Activated CD4-positive, CD25-positive, alpha-beta regulatory T cell (primary cell): Measurements from ENCODE around the gene BCAS4.
"Not testable (repeated sequence)": the region's sequence is repeated elsewhere in the genome, so short reads cannot be mapped to it uniquely, and the experiment has no call there.

Experiments
- DNase-seq, 4 experiments: peaks; one replicate each; lab custom pipeline; 2025; lab: John Stamatoyannopoulos, UW

BCAS4 gene, protein sequence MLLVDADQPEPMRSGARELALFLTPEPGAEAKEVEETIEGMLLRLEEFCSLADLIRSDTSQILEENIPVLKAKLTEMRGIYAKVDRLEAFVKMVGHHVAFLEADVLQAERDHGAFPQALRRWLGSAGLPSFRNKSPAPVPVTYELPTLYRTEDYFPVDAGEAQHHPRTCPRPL

DNA sequence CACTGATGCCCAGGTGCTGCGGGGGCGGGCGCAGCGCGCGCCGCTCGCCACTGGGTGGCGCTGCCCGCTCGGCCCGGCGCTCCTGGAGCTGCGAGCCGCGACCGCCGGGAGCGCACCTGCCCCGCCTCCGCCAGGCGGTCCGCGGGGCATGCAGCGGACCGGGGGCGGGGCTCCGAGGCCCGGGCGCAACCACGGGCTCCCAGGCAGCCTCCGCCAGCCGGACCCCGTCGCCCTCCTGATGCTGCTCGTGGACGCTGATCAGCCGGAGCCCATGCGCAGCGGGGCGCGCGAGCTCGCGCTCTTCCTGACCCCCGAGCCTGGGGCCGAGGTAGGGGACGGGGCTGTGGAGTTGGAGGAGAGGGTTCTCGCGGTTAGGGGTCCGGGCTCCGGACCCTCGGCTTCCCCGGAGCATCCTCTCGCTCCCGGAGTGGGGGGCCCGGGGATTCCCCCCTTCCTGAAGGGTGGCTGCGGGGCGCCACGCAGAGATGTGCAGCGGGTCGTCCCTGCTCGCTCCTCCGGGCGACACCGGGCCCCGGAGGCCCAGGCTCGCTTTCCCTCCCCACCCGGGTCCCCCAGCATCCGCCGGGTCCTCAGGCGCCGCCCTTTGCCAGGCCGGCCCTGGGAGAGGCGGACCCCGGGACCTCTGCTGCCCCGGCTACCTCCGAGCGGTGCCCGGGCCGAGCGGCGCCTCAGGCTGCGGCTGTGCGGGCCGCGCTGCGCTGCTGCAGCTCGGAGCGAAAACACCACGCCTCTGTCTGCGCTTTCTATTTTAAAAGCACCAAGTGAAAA, at the start of gene BCAS4:
TSS of gene BCAS4 (plus strand) at position 216 of the 789 bp plus-strand sequence. CDS start at position 239, 23 bp downstream.
- DNase-seq: peak; percentile 59 to 77 (median 66)

DNA sequence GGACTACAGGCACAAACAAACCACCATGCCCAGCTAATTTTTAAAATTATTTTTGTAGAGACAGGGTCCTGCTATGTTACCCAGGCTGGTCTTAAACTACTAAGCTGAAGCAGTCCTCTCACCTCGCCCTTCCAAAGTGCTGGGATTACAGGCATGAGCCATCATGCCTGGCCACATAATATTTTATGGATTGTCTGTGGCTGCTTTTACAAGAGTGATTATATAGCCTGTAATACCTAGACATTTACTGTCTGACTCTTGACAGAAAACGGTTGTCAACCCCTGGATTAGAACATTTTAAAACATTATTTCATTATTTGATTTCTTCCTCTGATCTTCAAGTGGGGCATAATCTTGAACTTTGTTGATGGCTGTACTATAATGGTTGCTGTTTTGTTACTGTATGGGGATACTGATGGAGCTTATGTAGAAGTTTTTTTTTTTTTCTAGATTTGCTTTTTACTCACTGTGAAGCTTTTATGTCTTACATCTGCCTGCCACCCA, 49.2 kb upstream of the BCAS4 start:
- no peak for DNase-seq

DNA sequence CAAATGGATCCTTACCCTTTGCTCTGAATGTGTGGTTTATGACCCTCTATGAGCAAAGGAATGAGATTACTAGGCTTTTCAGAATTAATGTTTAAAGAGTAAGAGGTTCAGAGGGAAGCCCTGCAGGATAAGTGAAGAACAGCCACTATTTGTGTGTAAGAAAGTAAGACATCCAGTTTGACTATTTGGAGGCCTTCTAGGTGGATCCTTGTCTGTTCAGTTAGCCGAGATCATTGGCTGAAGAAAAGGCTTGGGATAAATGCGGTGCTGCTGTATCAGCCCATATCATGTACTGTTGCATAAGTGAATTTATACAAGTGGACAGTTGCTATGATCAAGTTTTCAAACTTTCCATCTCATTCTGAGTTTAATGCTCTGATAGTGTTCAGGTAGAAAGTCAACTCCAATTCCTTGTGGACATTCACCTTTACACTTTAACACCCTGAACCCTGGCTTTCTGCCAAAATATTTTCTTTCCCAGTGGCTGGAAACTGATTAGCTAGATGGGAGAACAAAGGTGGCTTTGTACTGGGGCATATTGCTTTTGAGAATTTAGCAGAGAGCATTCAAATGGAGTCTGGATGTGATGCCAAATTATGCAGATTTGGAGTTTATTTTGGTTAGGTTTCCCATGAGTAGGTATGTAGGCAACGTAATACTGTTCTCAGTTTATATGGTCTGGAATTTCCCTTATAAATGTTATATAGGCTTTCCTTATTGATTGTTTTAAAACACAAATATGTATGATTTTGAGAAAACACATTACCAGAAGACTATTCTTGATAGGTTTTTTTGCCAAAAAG, 48.5 kb upstream of the BCAS4 start:
- DNase-seq: no peak

DNA sequence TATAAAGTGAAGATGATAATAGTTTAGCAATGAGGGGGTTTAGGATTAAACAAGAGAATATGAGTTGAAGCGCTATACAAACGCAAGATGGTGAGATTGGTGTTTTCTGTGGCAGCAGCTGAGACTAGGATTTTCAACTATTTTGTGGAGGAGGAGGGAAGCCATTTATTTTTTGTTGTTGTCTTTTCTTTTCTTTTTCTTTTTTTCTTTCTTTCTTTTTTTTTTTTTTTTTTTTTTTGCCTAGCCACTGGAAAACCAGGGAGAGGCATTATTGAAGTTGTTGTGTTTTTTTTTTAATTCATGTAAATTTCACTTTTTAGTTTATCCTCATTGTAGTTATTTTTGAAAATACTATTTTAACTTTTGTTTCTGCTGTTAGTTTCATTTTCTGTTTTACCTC, 47.6 kb upstream of the BCAS4 start:
- no peak for DNase-seq

DNA sequence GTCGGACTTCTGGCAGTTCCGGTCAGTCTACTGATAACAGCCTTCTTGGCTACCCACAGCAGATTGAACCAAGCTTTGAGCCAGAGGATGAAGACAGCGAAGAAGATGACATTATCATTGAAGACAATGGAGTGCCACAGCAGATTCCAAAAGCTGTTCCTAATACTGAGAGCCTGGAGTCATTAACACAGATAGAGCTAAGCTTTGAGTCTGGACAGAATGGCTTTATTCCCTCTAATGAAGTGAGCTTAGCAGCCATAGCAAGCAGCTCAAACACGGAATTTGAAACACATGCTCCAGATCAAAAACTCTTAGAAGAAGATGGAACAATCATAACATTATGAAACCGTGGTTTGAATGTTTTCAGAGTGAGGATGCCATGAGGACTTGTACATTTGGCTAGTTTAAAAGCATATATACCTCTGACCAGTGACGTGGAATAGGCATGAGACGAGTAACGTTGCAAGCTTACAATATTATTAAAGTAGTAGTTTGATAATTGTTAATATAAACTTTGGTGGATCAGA, 44.7 kb upstream of the BCAS4 start:
- no peak for DNase-seq

DNA sequence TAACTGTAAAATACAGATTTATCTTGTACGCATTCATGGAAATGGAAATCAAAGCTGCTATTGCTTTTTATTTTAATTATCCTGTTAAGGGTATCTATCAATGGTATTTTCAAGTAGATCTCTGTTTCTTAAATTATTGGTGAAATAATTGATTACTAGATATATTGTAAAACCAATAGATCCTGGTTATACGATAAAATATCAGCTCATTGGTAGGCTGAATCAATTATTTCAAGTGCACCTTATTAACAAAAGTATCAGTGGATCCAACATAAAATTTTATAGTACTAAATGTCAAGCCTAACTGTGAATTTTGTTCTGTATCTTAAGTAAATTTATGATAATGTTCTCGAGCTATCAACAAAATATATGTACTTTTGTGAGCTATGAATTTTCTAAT, 41.7 kb upstream of the BCAS4 start:
- DNase-seq: no peak

DNA sequence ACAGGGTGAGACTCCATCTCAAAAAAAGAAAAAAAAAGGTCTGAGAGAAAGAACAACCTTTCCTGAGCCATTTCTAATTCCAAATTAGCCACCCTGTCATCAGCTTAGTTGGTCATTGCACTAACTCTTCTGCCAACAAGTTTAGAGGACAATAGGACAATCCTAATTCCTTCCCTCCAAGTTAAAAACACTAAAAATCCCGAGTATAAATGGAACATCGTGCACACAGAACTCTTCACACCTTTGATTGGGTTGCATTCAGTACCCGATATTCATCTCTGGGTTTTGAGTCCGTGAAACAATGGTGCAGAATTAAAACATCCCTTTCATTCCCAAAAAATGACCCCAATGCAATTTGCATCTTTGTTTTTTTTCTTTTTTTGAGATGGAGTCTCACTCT, 40.4 kb upstream of the BCAS4 start:
- no peak for DNase-seq

DNA sequence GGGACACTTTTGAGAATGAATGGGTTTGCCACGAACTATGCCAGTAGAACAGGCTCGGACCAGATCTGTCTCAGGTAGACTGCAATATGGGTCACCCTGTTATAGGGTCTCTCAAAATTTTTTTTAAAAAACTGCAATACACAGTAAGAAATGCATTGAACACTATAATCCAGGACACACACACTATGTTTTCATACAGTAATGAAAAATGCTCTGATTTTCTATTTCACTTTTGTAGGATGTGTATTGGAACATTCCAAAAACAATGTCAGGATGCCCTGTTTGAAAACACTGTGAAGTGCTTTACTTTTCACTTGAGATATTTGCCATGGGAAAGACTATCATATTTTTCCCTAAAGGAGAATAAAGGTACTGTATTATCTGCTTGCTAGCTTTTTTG, 38.4 kb upstream of the BCAS4 start:
- DNase-seq: no peak

DNA sequence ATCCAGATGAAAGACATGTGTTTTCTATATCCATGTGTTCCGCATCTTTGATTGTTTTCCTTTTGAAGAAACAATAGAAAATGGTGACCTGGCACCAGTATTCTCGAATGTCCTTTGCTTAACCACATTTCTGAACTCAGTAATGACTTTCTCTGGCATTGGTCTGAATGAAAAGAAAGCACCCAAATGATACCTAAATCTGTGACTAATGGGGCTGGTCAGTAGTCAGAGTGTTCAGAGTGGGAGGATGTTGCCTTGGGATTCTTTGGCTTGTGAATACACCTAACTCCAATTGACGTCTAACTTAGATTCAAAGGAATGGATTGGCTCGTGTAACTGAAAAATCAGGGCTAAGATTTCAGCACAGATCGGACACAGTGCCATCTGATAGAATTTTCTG, 36.4 kb upstream of the BCAS4 start:
- DNase-seq: no peak

DNA sequence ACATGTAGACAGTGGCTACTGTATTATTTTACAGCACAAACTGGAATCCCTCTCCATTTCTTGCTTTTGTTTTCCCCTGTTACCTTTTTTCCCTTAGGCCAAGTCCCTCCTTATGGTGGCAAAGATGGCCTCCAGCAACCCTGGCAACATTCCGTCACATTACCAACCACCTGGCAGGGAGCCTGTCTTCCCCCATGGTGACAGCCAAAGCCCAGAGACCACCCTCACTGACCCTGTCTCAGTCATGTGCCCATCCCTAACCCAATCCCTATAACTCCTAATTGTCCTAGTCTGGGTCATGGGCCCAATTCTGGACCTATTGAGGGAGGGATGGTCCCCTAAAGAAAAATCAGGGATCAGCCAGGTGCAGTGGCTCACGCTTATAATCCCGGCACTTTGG, 35.9 kb upstream of the BCAS4 start:
- DNase-seq: no peak

DNA sequence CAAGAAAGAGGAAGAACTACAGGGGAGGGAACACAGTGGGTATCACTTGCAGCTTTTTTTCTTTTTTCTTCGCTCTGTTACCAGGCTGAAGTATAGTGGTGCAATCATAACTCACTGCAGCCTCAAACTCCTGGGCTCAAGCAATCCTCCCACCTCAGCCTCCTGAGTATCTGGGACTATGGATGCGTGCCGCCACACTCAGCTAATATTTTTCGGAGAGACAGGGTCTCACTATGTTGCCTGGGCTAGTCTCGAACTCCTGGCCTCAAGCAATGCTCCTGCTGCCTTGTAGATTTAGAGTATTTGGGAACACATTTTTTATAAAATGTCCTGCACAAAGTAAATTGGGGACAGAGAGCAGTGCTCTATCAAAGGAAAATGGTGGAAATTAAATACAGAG, 35.2 kb upstream of the BCAS4 start:
- DNase-seq: no peak

DNA sequence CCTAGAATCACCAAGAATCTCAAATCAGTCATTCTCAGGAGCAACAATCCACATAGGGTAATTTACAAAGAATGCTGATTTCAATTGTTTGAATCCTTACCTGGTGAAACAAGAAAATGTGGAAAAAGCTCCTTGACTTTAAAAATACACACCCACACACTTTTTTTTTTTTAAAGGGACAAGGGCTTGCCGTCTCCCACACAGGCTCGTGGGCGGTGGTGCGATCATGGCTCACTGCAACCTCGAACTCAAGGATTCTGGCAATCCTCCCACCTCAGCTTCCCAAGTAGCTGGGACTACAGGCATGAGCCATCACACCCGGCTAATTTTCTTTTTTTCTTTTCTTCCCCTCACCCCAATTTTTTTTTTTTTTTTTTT, 32.8 kb upstream of the BCAS4 start:
- no peak for DNase-seq

DNA sequence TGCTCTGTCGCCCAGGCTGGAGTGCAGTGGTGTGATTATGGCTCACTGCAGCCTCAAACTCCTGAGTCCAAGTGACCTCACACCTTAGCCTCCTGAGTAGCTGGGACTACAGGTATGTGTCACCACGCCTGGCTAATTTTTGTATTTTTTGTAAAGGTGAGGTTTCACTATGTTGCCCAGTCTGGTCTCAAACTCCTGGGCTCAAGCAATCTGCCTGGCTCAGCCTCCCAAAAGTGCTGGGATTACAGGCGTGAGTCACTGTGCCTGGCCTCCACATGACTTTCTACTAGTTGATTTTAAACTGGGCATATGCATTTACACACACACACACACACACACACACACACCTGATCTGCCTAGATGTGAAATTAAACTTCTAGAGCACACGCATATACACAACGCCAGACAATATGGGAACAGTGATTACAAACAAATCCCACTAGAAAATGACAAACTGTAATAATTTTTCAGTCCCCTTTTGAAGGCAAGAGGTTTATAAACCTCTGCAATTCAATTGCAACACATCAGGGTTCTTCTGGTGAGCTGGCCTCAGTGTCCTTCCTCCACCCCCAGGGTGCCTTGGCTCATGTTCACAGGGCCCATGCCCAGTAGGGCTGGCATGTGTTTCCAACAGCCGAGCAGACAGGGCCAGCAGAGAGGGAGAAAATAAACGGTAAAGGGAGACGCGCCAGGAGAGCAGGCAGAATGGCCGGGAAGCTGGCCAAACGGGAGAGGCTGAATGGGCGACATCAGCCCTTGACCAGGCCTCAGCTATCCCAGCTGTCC, 32.2 kb upstream of the BCAS4 start:
- no peak for DNase-seq

DNA sequence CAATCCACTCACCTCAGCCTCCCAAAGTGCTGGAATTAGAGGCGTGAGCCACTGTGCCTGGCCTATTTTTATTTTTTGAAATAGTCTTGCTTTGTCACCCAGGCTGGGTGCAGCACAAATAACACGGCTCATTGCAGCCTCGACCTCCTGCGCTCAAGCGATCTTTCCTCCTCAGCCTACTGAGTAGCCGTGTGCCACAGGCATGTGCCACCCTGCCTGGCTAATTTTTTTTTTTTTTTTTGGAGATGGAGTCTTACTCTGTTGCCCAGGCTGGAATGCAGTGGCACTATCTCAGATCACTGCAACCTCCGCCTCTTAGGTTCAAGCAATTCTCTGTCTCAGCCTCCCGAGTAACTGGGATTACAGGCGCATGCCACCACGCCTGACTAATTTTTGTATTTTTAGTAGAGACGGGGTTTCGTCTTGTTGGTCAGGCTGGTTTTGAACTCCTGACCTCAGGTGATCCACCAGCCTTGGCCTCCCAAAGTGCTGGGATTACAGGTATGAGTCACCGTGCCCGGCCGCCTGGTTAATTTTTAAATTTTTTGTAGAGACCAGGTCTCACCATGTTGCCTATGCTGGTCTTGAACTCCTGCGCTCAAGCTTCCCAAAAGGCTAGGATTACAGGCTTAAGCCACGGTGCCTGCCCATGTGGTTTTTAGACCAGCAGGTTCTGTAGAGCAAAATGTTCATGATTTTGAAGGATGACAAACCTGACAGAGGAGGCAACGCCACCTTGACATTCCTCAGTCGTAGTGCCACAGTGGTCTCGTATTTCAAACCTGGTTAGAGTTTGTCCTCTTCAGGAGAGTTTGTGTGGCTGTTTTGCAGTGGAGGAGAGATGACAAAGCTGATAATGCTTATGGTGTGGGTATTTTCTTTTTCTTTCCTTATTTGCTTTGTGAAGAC, 31.1 kb upstream of the BCAS4 start:
- DNase-seq: not testable (repeated sequence)

DNA sequence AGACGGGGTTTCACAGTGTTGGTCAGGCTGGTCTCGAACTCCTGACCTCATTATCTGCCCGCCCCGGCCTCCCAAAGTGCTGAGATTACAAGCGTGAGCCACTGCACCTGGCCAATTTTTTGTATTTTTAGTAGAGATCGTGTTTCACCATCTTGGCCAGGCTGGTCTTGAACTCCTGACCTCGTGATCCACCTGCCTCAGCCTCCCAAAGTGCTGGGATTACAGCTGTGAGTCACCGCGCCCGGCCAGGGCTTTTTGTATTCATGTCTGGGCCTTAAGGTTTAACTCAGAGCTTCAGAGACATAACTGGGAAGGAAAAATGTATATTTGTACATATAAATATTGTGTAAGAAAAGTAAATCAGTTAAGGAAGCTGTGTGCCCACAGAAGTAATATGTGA, 29.6 kb upstream of the BCAS4 start:
- not testable (repeated sequence) for DNase-seq

DNA sequence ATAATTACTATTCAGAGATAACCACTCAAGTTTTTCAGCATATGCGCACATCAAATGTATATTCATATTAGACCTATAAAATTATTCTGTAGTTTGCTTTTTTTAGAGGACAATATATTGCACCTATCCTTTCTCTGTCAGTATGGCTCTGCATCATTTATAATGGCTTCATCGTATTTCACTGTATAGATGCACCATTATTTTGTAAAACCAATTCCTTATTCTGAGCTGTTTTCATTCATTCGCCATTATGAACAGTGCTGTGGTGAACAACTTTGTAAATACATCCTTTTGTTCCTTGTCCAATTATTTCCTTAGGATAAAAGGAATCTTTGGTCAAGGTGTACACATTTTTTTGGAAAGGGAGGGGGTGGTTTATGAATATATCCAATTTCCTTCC, 29.2 kb upstream of the BCAS4 start:
- DNase-seq: no peak

DNA sequence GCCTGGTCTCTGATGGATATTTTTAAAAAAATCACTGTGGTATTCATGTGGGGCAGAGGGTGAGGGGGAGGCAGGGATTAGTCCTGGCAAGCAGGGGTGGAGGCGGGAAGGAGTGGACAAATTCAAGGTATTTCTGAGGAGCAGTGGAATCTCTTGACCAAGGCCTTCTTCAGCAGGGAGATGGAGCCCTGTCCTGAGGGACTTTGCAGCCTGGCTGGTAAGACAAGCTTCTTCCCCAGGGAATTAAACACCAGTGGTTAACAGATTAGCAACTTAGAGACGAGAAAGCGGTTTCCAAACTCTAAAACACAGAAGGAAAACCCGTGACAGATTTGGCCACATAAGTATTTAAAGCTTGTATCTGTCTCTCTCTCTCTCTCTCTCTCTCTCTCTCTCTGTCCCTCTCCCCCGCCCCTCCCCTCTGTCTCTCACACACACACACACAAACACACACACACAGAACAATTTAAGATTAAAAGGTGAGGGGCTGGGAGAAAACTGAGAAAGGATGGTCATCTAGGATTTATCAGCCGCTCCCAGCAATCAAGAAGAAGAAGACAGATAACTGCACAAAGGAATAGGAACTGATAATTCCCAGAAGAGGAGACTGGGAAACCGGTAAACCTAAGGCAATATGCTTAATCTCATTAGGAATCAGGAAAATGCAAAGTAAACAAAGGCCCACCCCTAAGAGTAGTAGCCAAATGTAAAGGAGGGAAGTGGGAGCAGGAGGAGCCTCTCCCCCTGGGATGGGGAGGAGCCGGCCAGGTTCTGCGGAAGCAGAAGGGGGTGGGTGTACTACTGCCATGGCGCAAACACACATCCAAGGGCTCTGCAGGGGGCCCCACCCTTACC, 27.7 kb upstream of the BCAS4 start:
- DNase-seq: not testable (repeated sequence)

DNA sequence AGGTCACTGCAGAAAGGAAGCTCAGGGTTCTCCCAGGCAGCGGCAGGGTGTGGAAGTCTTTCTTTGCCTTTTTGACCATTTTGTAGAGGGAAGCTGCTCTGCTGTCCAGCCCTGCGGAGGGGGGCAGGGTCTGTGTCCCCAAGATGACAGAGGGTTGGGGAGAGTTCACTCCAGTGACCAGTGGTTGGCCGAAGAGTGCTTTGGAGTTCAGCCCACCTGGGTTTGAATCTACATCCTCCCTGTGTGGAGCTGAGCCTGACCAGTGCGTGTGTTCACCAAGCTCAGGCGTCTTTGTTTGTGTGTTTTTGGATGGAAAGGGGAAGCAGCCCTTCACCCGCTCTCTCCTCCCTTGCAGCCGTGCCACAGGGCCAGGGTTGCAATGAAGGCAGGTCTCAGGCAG, 25.9 kb upstream of the BCAS4 start:
- not testable (repeated sequence) for DNase-seq

DNA sequence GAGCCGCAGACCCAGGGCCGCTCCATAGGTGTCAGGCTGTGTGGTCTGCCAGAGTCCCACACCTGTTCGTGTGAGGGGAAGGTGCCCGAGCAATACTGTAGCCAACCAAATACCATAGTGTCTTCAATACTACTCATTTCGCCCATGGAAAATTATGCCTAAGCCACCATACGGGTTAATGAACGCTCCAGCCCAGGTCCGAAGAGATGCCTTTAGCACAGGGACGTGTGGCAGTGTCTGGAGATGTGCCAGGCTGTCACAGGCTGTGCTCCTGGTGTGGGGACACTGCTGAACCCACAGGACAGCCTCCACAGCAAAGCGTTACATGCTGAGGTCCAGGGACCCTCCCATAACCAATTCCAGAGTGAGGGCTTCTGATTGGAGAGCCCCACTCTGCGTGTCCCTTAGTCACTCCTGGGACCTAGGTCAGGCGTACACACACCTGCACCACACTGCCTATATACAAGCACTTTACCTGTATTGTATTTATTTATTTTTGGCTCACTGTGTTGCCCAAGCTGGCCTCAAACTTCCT, 25.2 kb upstream of the BCAS4 start:
- DNase-seq: not testable (repeated sequence)
